PC-3 (cell line): ENCODE results near the gene OSBPL1A.

ENCODE experiments used
- CTCF ChIP-seq: fragments of 300-600 bp; sonication (generic); conservative IDR thresholded peaks from 2 replicates; pipeline ENCODE4 v1.5.1; 2017; ENCODE audit warnings: antibody characterized with exemption, low read depth, mild to moderate bottlenecking, low read length
- EZH2 ChIP-seq: fragments of 300-600 bp; sonication (generic); IDR thresholded peaks from one replicate; pipeline ENCODE4 v1.6.1; 2017; ENCODE audit warnings: antibody characterized with exemption, mild to moderate bottlenecking, low read length; ENCODE audit not compliant: unreplicated experiment

DNA sequence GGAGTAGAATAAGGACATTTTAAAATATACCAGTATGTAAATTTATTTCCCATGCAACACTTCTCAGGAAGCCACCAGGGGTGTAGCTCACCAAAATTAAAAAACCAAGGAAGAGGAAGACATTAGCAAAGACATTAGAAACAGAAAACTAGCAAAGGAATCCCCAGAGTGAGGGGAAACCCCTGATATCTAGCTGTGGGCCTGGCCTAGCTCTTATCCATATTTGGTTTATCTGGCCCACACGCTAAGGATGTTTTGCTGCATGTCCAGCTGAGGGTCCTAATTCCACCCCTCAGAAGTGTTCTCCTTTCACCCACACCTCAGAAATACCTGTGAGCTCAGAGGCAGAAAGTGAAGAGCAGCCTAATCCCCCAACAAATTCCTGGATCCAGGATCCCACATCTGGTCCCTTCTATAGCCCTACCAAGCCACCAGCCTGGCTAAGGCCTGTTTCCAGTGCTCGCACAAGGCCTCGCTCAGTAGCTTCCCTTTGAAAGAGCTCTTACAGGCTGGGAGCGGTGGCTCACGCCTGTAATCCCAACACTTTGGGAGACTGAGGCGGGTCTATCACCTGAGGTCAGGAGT is 17.4 kb downstream of the OSBPL1A start:
- TF ChIP-seq CTCF (no peak), EZH2 (no peak)
